Measurements from ENCODE around the gene MYO18A.

Gene MYO18A

DNA sequence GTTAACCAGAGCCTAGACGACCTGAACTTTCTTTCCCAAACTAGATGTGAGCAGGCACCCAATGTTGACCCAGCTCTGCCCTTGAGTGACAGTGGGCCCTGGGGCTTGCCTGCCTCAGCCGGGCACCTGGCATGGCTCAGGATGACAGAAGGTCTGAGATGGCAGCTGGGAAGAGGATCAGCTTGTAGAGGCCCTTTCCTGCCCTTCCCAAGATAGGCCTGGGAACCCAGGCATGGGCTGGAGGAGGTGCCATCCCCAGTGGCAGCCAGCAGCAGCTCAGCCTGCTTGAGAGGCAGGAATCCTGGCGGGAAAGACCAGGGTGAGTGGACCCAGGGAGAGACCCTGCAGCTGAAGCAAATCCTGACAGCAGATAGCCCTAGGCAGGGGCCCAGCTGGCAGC is 78.2 kb downstream of the MYO18A start:
- no peak overlapping the region for H2AFZ ChIP-seq (ENCODE audit: low read depth, low read length)
- ATAC-seq (ENCODE audit: insufficient read depth, low read depth) = no peak
- TF ChIP-seq EZH2 (IDR thresholded peaks at IDR 0.05; ENCODE audit: borderline replicate concordance, low read depth, low read length, severe bottlenecking) = no peak
- TF ChIP-seq, protein P1, sequence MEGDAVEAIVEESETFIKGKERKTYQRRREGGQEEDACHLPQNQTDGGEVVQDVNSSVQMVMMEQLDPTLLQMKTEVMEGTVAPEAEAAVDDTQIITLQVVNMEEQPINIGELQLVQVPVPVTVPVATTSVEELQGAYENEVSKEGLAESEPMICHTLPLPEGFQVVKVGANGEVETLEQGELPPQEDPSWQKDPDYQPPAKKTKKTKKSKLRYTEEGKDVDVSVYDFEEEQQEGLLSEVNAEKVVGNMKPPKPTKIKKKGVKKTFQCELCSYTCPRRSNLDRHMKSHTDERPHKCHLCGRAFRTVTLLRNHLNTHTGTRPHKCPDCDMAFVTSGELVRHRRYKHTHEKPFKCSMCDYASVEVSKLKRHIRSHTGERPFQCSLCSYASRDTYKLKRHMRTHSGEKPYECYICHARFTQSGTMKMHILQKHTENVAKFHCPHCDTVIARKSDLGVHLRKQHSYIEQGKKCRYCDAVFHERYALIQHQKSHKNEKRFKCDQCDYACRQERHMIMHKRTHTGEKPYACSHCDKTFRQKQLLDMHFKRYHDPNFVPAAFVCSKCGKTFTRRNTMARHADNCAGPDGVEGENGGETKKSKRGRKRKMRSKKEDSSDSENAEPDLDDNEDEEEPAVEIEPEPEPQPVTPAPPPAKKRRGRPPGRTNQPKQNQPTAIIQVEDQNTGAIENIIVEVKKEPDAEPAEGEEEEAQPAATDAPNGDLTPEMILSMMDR (IDR thresholded peaks at IDR 0.05; ENCODE audit: borderline replicate concordance, extremely low read depth, low read length, poor library complexity, severe bottlenecking) = no peak
- no peaks in the 10 kb centered on the region for H3K27me3 ChIP-seq (ENCODE audit: insufficient read depth, low read length, poor library complexity)
- H3K9ac ChIP-seq (ENCODE audit: low read depth, low read length) = no peak overlapping the region
- H3K36me3 ChIP-seq (ENCODE audit: insufficient read depth, low read length) = peaks cover 89% of the 10 kb centered on the region
- H3K4me1 ChIP-seq (ENCODE audit: insufficient read depth, low read length) = no peaks in the 10 kb centered on the region
- H3K79me2 ChIP-seq (ENCODE audit: insufficient read depth, low read length) = no peaks in the 10 kb centered on the region
- H4K20me1 ChIP-seq (ENCODE audit: insufficient read depth, low read length) = peaks cover 6% of the 10 kb centered on the region
- H3K4me3 ChIP-seq (ENCODE audit: low read depth in 1 of 2, low read length in 2 of 2) = no peak overlapping the region
- no peak overlapping the region for H3K27ac ChIP-seq (ENCODE audit: low read length)
- DNase-seq = no peak
- H3K9me3 ChIP-seq (ENCODE audit: insufficient read depth, low read length, severe bottlenecking) = no peaks in the 10 kb centered on the region
- H3K4me2 ChIP-seq (ENCODE audit: insufficient read depth, low read length) = no peak overlapping the region

DNA sequence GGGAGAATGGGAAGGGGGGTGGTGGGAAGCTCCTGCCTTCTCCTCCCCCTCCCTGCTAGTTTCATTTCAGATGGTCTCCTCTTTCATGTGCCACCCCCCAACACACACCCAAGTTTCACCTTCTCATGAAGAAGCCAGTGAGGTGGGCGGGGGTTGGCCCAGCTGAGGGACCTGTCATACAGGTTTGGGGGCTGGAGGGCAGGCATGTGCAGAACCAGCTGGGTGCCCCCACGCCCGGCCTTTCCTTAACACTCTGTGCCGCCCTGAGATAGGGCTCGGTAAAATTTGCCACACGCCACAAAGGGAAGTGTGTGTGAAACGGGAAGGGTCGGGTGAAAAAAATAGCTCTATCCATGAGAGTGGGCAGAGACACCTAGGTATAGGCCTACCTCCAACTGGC is 79.9 kb downstream of the MYO18A start:
- ATAC-seq (ENCODE audit: insufficient read depth, low read depth) = no peak
- Histone ChIP-seq H3K27me3 (ENCODE audit: insufficient read depth, low read length, poor library complexity) (no peaks in the 10 kb centered on the region), H3K36me3 (ENCODE audit: insufficient read depth, low read length) (peaks cover 90% of the 10 kb centered on the region), H4K20me1 (ENCODE audit: insufficient read depth, low read length) (peaks cover 6% of the 10 kb centered on the region), H3K4me1 (ENCODE audit: insufficient read depth, low read length) (no peaks in the 10 kb centered on the region), H3K4me3 (ENCODE audit: low read depth in 1 of 2, low read length in 2 of 2) (no peak overlapping the region), H3K27ac (ENCODE audit: low read length) (no peak overlapping the region), H3K9ac (ENCODE audit: low read depth, low read length) (no peak overlapping the region), H2AFZ (ENCODE audit: low read depth, low read length) (no peak overlapping the region), H3K4me2 (ENCODE audit: insufficient read depth, low read length) (no peak overlapping the region), H3K79me2 (ENCODE audit: insufficient read depth, low read length) (no peaks in the 10 kb centered on the region), H3K9me3 (ENCODE audit: insufficient read depth, low read length, severe bottlenecking) (no peaks in the 10 kb centered on the region)
- TF ChIP-seq, protein P1 (IDR thresholded peaks at IDR 0.05; ENCODE audit: borderline replicate concordance, extremely low read depth, low read length, poor library complexity, severe bottlenecking) = no peak
- TF ChIP-seq EZH2 (IDR thresholded peaks at IDR 0.05; ENCODE audit: borderline replicate concordance, low read depth, low read length, severe bottlenecking) = no peak
- no peak for DNase-seq

DNA sequence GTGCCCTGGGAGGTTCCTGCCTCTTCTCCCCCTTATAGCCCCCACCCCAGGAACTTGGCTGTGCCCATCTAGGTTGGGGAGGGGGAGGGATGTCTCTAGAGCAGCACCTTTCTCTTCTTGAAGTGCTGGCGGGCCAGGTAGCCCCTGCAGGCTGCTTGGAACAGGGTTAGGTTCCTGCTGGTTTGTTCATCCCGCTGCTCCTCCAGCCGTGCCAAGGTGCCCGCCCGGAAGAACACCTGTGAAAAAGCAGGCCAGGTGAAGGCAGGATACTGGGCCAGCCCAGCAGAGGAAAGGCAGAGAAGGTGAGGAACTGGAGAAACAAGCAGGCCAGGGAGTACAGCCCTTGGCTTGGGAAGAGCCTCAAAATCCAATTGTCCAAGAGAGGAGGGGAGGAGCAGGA is 80.7 kb downstream of the MYO18A start:
- H3K36me3 ChIP-seq (ENCODE audit: insufficient read depth, low read length) = peaks cover 93% of the 10 kb centered on the region
- H3K4me1 ChIP-seq (ENCODE audit: insufficient read depth, low read length) = no peaks in the 10 kb centered on the region
- no peak for ATAC-seq (ENCODE audit: insufficient read depth, low read depth)

More for the DNA sequence above, 80.7 kb downstream of the MYO18A start:
- no peak overlapping the region for H3K4me3 ChIP-seq (ENCODE audit: low read depth in 1 of 2, low read length in 2 of 2)
- H3K9ac ChIP-seq (ENCODE audit: low read depth, low read length) = no peak overlapping the region
- TF ChIP-seq EZH2 (IDR thresholded peaks at IDR 0.05; ENCODE audit: borderline replicate concordance, low read depth, low read length, severe bottlenecking) = no peak
- TF ChIP-seq, protein P1 (IDR thresholded peaks at IDR 0.05; ENCODE audit: borderline replicate concordance, extremely low read depth, low read length, poor library complexity, severe bottlenecking) = no peak
- no peaks in the 10 kb centered on the region for H3K79me2 ChIP-seq (ENCODE audit: insufficient read depth, low read length)
- H3K4me2 ChIP-seq (ENCODE audit: insufficient read depth, low read length) = no peak overlapping the region
- H2AFZ ChIP-seq (ENCODE audit: low read depth, low read length) = no peak overlapping the region
- no peaks in the 10 kb centered on the region for H3K9me3 ChIP-seq (ENCODE audit: insufficient read depth, low read length, severe bottlenecking)
- H4K20me1 ChIP-seq (ENCODE audit: insufficient read depth, low read length) = peaks cover 6% of the 10 kb centered on the region
- no peak overlapping the region for H3K27ac ChIP-seq (ENCODE audit: low read length)
- DNase-seq = no peak
- H3K27me3 ChIP-seq (ENCODE audit: insufficient read depth, low read length, poor library complexity) = no peaks in the 10 kb centered on the region

All from DND-41 (cell line).